Measurements from ENCODE around the gene SLC19A1.
A peak's percentile ranks its signal among the peaks of the same experiment; 100 is the strongest.

SLC19A1 gene

GRCh38 chr21:45470773-45471524 is 71.3 kb downstream of the SLC19A1 start:
- peak overlapping the region; percentile 14; the same call in 1 of the 2 replicates for H3K4me3 ChIP-seq (replicated peaks; ENCODE audit: low read depth, low read length)
- no peak for TF ChIP-seq CTCF (IDR thresholded peaks at IDR 0.05; ENCODE audit: low read depth, low read length, missing control alignments)
- peak; percentile 73 for DNase-seq (ENCODE audit: extremely low read depth, low read depth)

- no peak for TF ChIP-seq CTCF (IDR thresholded peaks at IDR 0.05; ENCODE audit: low read depth, low read length, missing control alignments)
- DNase-seq (ENCODE audit: extremely low read depth, low read depth): no peak
Observed at GRCh38 chr21:45470087-45470515, 72.1 kb downstream of the SLC19A1 start.

GRCh38 chr21:45469273-45470086 is 72.8 kb downstream of the SLC19A1 start:
- DNase-seq (ENCODE audit: extremely low read depth, low read depth): no peak
- no peak for TF ChIP-seq CTCF (IDR thresholded peaks at IDR 0.05; ENCODE audit: low read depth, low read length, missing control alignments)
- H3K4me3 ChIP-seq (replicated peaks; ENCODE audit: low read depth, low read length): no peak overlapping the region

More at GRCh38 chr21:45470087-45470515, 72.1 kb downstream of the SLC19A1 start:
- H3K4me3 ChIP-seq (replicated peaks; ENCODE audit: low read depth, low read length): no peak overlapping the region

- no peak overlapping the region for H3K4me3 ChIP-seq (replicated peaks; ENCODE audit: low read depth, low read length)
- DNase-seq (ENCODE audit: extremely low read depth, low read depth): no peak
- TF ChIP-seq CTCF (IDR thresholded peaks at IDR 0.05; ENCODE audit: low read depth, low read length, missing control alignments): no peak
Observed at GRCh38 chr21:45468971-45469272, 73.3 kb downstream of the SLC19A1 start.

GRCh38 chr21:45468051-45468970 is 73.9 kb downstream of the SLC19A1 start:
- DNase-seq (ENCODE audit: extremely low read depth, low read depth): no peak
- H3K4me3 ChIP-seq (replicated peaks; ENCODE audit: low read depth, low read length): no peak overlapping the region
- no peak for TF ChIP-seq CTCF (IDR thresholded peaks at IDR 0.05; ENCODE audit: low read depth, low read length, missing control alignments)

DNA sequence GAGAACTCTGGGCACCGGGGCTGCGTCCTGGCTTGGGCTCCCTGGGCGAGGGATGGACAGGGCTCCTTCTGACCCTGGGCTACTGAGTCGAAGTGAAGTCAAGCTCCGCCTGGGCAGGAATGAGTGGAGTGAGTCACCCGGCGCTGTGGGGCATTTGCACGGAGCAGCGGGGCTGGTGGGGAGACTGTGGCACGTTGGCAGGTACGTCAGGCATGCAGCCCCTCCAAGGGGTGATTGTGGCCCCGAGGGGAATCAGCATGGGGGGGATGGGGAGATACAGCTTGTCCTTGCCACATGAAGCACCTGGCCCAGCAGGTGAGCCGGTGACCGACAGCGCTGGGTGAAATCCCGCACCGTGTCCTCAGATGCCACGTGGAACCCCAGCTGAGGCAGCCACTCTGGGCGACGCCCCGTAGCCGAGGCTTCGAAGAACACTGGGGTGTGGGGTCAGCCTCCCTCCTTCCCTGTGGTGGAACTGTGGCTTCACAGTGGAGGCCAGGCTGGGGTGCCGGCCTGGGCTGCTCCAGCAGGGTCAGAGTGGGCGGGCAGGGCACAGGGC is 74.9 kb downstream of the SLC19A1 start:
- no peak overlapping the region for H3K4me3 ChIP-seq (replicated peaks; ENCODE audit: low read depth, low read length)
- no peak for DNase-seq (ENCODE audit: extremely low read depth, low read depth)
- TF ChIP-seq CTCF (IDR thresholded peaks at IDR 0.05; ENCODE audit: low read depth, low read length, missing control alignments): no peak

Data from HFF-Myc (cell line).